ENCODE measurements around the gene EIF5A2.

The EIF5A2 gene

GRCh38 chr3:170867143-170867937 lies 41.1 kb downstream of the EIF5A2 start:
- no peak overlapping the region for H3K4me3 ChIP-seq (ENCODE audit: low read depth in 1 of 2, low read length in 2 of 2)
- H3K9me3 ChIP-seq (ENCODE audit: low read length): no peaks in the 10 kb centered on the region
- H3K27ac ChIP-seq (ENCODE audit: low read depth, low read length): no peak overlapping the region
- no peaks in the 10 kb centered on the region for H3K27me3 ChIP-seq (ENCODE audit: control insufficient read depth in 1 of 2, insufficient read depth in 2 of 2, low read length in 2 of 2)
- H3K9ac ChIP-seq (ENCODE audit: low read length): no peak overlapping the region
- H3K36me3 ChIP-seq (ENCODE audit: insufficient read depth, low read length): peaks cover 28% of the 10 kb centered on the region
- H3K4me1 ChIP-seq (ENCODE audit: insufficient read depth, low read length): peaks cover 8% of the 10 kb centered on the region

- H3K4me1 ChIP-seq (ENCODE audit: insufficient read depth, low read length): peaks cover 8% of the 10 kb centered on the region
- no peak overlapping the region for H3K9ac ChIP-seq (ENCODE audit: low read length)
- no peak overlapping the region for H3K4me3 ChIP-seq (ENCODE audit: low read depth in 1 of 2, low read length in 2 of 2)
- H3K27ac ChIP-seq (ENCODE audit: low read depth, low read length): no peak overlapping the region
- no peaks in the 10 kb centered on the region for H3K27me3 ChIP-seq (ENCODE audit: control insufficient read depth in 1 of 2, insufficient read depth in 2 of 2, low read length in 2 of 2)
- peaks cover 28% of the 10 kb centered on the region for H3K36me3 ChIP-seq (ENCODE audit: insufficient read depth, low read length)
- H3K9me3 ChIP-seq (ENCODE audit: low read length): no peaks in the 10 kb centered on the region
These were observed 41.9 kb downstream of the EIF5A2 start for GRCh38 chr3:170866499-170866898.

- Histone ChIP-seq H3K9ac (ENCODE audit: low read length) (no peak overlapping the region), H3K9me3 (ENCODE audit: low read length) (no peaks in the 10 kb centered on the region), H3K4me1 (ENCODE audit: insufficient read depth, low read length) (peaks cover 8% of the 10 kb centered on the region), H3K36me3 (ENCODE audit: insufficient read depth, low read length) (peaks cover 28% of the 10 kb centered on the region), H3K27ac (ENCODE audit: low read depth, low read length) (no peak overlapping the region), H3K27me3 (ENCODE audit: control insufficient read depth in 1 of 2, insufficient read depth in 2 of 2, low read length in 2 of 2) (no peaks in the 10 kb centered on the region), H3K4me3 (ENCODE audit: low read depth in 1 of 2, low read length in 2 of 2) (no peak overlapping the region)
These were observed 43.0 kb downstream of the EIF5A2 start for GRCh38 chr3:170865209-170866094.

- Histone ChIP-seq H3K9ac (ENCODE audit: low read length) (no peak overlapping the region), H3K4me1 (ENCODE audit: insufficient read depth, low read length) (peaks cover 8% of the 10 kb centered on the region), H3K9me3 (ENCODE audit: low read length) (no peaks in the 10 kb centered on the region), H3K36me3 (ENCODE audit: insufficient read depth, low read length) (peaks cover 28% of the 10 kb centered on the region), H3K27me3 (ENCODE audit: control insufficient read depth in 1 of 2, insufficient read depth in 2 of 2, low read length in 2 of 2) (no peaks in the 10 kb centered on the region), H3K4me3 (ENCODE audit: low read depth in 1 of 2, low read length in 2 of 2) (no peak overlapping the region), H3K27ac (ENCODE audit: low read depth, low read length) (no peak overlapping the region)
These were observed 43.8 kb downstream of the EIF5A2 start for GRCh38 chr3:170864525-170865208.

GRCh38 chr3:170863816-170864215 lies 44.6 kb downstream of the EIF5A2 start:
- Histone ChIP-seq H3K4me3 (ENCODE audit: low read depth in 1 of 2, low read length in 2 of 2) (no peak overlapping the region), H3K27me3 (ENCODE audit: control insufficient read depth in 1 of 2, insufficient read depth in 2 of 2, low read length in 2 of 2) (no peaks in the 10 kb centered on the region), H3K36me3 (ENCODE audit: insufficient read depth, low read length) (peaks cover 28% of the 10 kb centered on the region), H3K27ac (ENCODE audit: low read depth, low read length) (no peak overlapping the region), H3K9ac (ENCODE audit: low read length) (no peak overlapping the region), H3K9me3 (ENCODE audit: low read length) (no peaks in the 10 kb centered on the region), H3K4me1 (ENCODE audit: insufficient read depth, low read length) (peaks cover 4% of the 10 kb centered on the region)

- Histone ChIP-seq H3K4me1 (ENCODE audit: insufficient read depth, low read length) (peaks cover 2% of the 10 kb centered on the region), H3K9me3 (ENCODE audit: low read length) (no peaks in the 10 kb centered on the region), H3K27ac (ENCODE audit: low read depth, low read length) (no peak overlapping the region), H3K4me3 (ENCODE audit: low read depth in 1 of 2, low read length in 2 of 2) (no peak overlapping the region), H3K9ac (ENCODE audit: low read length) (no peak overlapping the region), H3K36me3 (ENCODE audit: insufficient read depth, low read length) (peaks cover 24% of the 10 kb centered on the region), H3K27me3 (ENCODE audit: control insufficient read depth in 1 of 2, insufficient read depth in 2 of 2, low read length in 2 of 2) (no peaks in the 10 kb centered on the region)
These were observed 45.6 kb downstream of the EIF5A2 start for GRCh38 chr3:170862618-170863374.

GRCh38 chr3:170858599-170858998 lies 49.8 kb downstream of the EIF5A2 start:
- Histone ChIP-seq H3K27me3 (ENCODE audit: control insufficient read depth in 1 of 2, insufficient read depth in 2 of 2, low read length in 2 of 2) (no peaks in the 10 kb centered on the region), H3K36me3 (ENCODE audit: insufficient read depth, low read length) (no peaks in the 10 kb centered on the region), H3K9me3 (ENCODE audit: low read length) (no peaks in the 10 kb centered on the region), H3K4me1 (ENCODE audit: insufficient read depth, low read length) (no peaks in the 10 kb centered on the region), H3K4me3 (ENCODE audit: low read depth in 1 of 2, low read length in 2 of 2) (no peak overlapping the region), H3K27ac (ENCODE audit: low read depth, low read length) (no peak overlapping the region), H3K9ac (ENCODE audit: low read length) (no peak overlapping the region)

- Histone ChIP-seq H3K4me1 (ENCODE audit: insufficient read depth, low read length) (no peaks in the 10 kb centered on the region), H3K4me3 (ENCODE audit: low read depth in 1 of 2, low read length in 2 of 2) (no peak overlapping the region), H3K9me3 (ENCODE audit: low read length) (no peaks in the 10 kb centered on the region), H3K36me3 (ENCODE audit: insufficient read depth, low read length) (no peaks in the 10 kb centered on the region), H3K27me3 (ENCODE audit: control insufficient read depth in 1 of 2, insufficient read depth in 2 of 2, low read length in 2 of 2) (no peaks in the 10 kb centered on the region), H3K9ac (ENCODE audit: low read length) (no peak overlapping the region), H3K27ac (ENCODE audit: low read depth, low read length) (no peak overlapping the region)
These were observed 56.1 kb downstream of the EIF5A2 start for GRCh38 chr3:170852324-170852723.

- Histone ChIP-seq H3K9ac (ENCODE audit: low read length) (no peak overlapping the region), H3K4me1 (ENCODE audit: insufficient read depth, low read length) (no peaks in the 10 kb centered on the region), H3K9me3 (ENCODE audit: low read length) (no peaks in the 10 kb centered on the region), H3K4me3 (ENCODE audit: low read depth in 1 of 2, low read length in 2 of 2) (no peak overlapping the region), H3K27me3 (ENCODE audit: control insufficient read depth in 1 of 2, insufficient read depth in 2 of 2, low read length in 2 of 2) (no peaks in the 10 kb centered on the region), H3K36me3 (ENCODE audit: insufficient read depth, low read length) (no peaks in the 10 kb centered on the region), H3K27ac (ENCODE audit: low read depth, low read length) (no peak overlapping the region)
These were observed 60.0 kb downstream of the EIF5A2 start for GRCh38 chr3:170848292-170848917.

- no peak overlapping the region for H3K27ac ChIP-seq (ENCODE audit: low read depth, low read length)
- H3K9me3 ChIP-seq (ENCODE audit: low read length): no peaks in the 10 kb centered on the region
- no peaks in the 10 kb centered on the region for H3K36me3 ChIP-seq (ENCODE audit: insufficient read depth, low read length)
- no peaks in the 10 kb centered on the region for H3K27me3 ChIP-seq (ENCODE audit: control insufficient read depth in 1 of 2, insufficient read depth in 2 of 2, low read length in 2 of 2)
- H3K4me3 ChIP-seq (ENCODE audit: low read depth in 1 of 2, low read length in 2 of 2): no peak overlapping the region
- no peak overlapping the region for H3K9ac ChIP-seq (ENCODE audit: low read length)
- no peaks in the 10 kb centered on the region for H3K4me1 ChIP-seq (ENCODE audit: insufficient read depth, low read length)
These were observed 64.1 kb downstream of the EIF5A2 start for GRCh38 chr3:170844377-170844776.
